SK-N-SH treated with all-trans-retinoic acid at 6 μM for 48 hours (cell line): ENCODE data around the gene CPTP.

Experiments
- ATAC-seq: fragments of 200-7000 bp; cut with Tn5 transposase; 3 replicates; pipeline ENCODE4 v1.9.1; 2020; ENCODE audit warnings: mild to moderate bottlenecking, moderate library complexity
- BACH2 ChIP-seq: fragments of 250-450 bp; sonication (Bioruptor Pico); IDR thresholded peaks from 2 replicates; pipeline ENCODE4 v1.9.0; 2021; ENCODE audit warnings: mild to moderate bottlenecking, borderline replicate concordance
- ESRRG ChIP-seq: fragments of 250-450 bp; sonication (Bioruptor Pico); IDR thresholded peaks from 2 replicates; pipeline ENCODE4 v1.6.1; 2021; ENCODE audit warnings: mild to moderate bottlenecking
- GLIS3 ChIP-seq: fragments of 250-450 bp; sonication (Bioruptor Pico); IDR thresholded peaks from 2 replicates; pipeline ENCODE4 v1.5.0; 2020; ENCODE audit warnings: mild to moderate bottlenecking, moderate library complexity
- ISL1 ChIP-seq: fragments of 250-450 bp; sonication (Bioruptor Pico); IDR thresholded peaks from 2 replicates; pipeline ENCODE4 v2.1.2; 2022; ENCODE audit warnings: mild to moderate bottlenecking, moderate library complexity
- OSR1 ChIP-seq: fragments of 250-450 bp; sonication (Bioruptor Pico); IDR thresholded peaks from 2 replicates; pipeline ENCODE4 v1.8.0; 2022; ENCODE audit warnings: moderate library complexity, mild to moderate bottlenecking, inconsistent platforms
- PPARA ChIP-seq: fragments of 250-450 bp; sonication (Bioruptor Pico); IDR thresholded peaks from 2 replicates; pipeline ENCODE4 v1.5.0; 2020; ENCODE audit warnings: mild to moderate bottlenecking, borderline replicate concordance
- RARB ChIP-seq: fragments of 250-450 bp; sonication (Bioruptor Pico); IDR thresholded peaks from 2 replicates; pipeline ENCODE4 v1.8.0; 2021; ENCODE audit warnings: mild to moderate bottlenecking, moderate library complexity
- SNAI2 ChIP-seq: fragments of 250-450 bp; sonication (Bioruptor Pico); IDR thresholded peaks from 2 replicates; pipeline ENCODE4 v1.5.0; 2020; ENCODE audit warnings: mild to moderate bottlenecking, moderate library complexity
- TCF4 ChIP-seq: fragments of 250-450 bp; sonication (Bioruptor Pico); IDR thresholded peaks from 2 replicates; pipeline ENCODE4 v1.8.0; 2021; ENCODE audit warnings: mild to moderate bottlenecking, moderate library complexity, borderline replicate concordance
- ZC3H10 ChIP-seq: fragments of 250-450 bp; sonication (Bioruptor Pico); IDR thresholded peaks from 2 replicates; pipeline ENCODE4 v1.5.1; 2021; ENCODE audit warnings: mild to moderate bottlenecking, moderate library complexity
- ZFP30 ChIP-seq: fragments of 450-650 bp; formaldehyde crosslinking; IDR thresholded peaks from 2 replicates; pipeline ENCODE4 v1.5.0; 2022; ENCODE audit warnings: mild to moderate bottlenecking, moderate library complexity
- ZNF565 ChIP-seq: fragments of 450-650 bp; formaldehyde crosslinking; conservative IDR thresholded peaks from 2 replicates; pipeline ENCODE4 v1.5.0; 2020; ENCODE audit warnings: low read depth, mild to moderate bottlenecking, moderate library complexity
- ZNF70 ChIP-seq: fragments of 450-650 bp; formaldehyde crosslinking; IDR thresholded peaks from 2 replicates; pipeline ENCODE4 v1.5.0; 2020; ENCODE audit warnings: mild to moderate bottlenecking, moderate library complexity
- ZNF8 ChIP-seq: fragments of 450-650 bp; formaldehyde crosslinking; IDR thresholded peaks from 2 replicates; pipeline ENCODE4 v1.5.0; 2020; ENCODE audit warnings: mild to moderate bottlenecking, moderate library complexity
- TF ChIP-seq, protein P1 (sequence below): fragments of 250-450 bp; sonication (Bioruptor Pico); IDR thresholded peaks from 2 replicates; pipeline ENCODE4 v1.5.0; 2020; ENCODE audit warnings: mild to moderate bottlenecking, moderate library complexity
- TF ChIP-seq, protein P2 (sequence below): fragments of 250-450 bp; sonication (Bioruptor Pico); IDR thresholded peaks from 2 replicates; pipeline ENCODE4 v1.5.1; 2020; ENCODE audit warnings: low read depth, mild to moderate bottlenecking, moderate library complexity
- TF ChIP-seq, protein P3 (sequence below): fragments of 250-450 bp; sonication (Bioruptor Pico); IDR thresholded peaks from 2 replicates; pipeline ENCODE4 v1.8.0; 2020; ENCODE audit warnings: mild to moderate bottlenecking, moderate library complexity, borderline replicate concordance
- TF ChIP-seq, protein P4 (sequence below): fragments of 250-450 bp; sonication (Bioruptor Pico); IDR thresholded peaks from 2 replicates; pipeline ENCODE4 v1.8.0; 2021; ENCODE audit warnings: low read depth, mild to moderate bottlenecking, moderate library complexity, borderline replicate concordance
- TF ChIP-seq, protein P5 (sequence below): fragments of 250-450 bp; sonication (Bioruptor Pico); IDR thresholded peaks from 2 replicates; pipeline ENCODE4 v1.5.1; 2021; ENCODE audit warnings: mild to moderate bottlenecking, moderate library complexity

CPTP gene

DNA sequence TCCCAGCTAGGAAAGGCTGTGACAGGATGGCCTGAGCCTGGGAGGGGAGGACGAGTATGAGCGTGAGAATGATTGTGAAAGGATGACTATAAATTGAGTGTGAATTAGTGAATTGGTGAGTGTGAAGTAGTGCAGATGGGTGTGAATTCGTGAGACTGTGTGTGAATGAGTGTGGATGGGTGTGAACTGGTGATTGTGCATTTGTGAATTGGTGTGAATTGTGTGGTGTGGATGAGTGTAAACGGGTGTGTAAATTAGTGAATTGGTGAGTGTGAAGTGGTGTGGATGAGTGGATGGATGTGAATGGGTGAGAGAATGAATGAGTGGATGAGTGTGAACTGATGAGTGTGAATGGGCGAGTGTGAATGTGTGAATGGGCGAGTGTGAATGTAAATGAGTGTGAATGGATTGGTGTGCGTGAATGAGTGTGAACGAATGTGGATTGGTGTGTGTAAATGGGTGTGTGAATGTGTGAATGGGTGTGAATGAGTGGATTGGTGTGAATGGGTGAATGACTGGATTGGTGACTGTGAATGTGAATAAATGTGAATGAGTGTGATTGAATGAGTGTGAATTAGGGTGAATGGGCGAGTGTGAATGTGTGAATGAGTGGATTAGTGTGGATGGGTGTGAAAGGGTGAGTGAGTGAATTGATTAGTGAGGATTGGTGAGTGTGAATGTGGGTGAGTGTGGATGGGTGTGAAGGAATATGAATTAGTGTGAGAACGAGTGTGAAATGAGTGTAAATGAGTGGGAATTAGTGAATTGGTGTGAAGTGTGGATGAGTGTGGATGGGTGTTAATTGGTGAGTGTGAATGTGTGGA is 41.5 kb downstream of the CPTP start:
- ATAC-seq = no peak

DNA sequence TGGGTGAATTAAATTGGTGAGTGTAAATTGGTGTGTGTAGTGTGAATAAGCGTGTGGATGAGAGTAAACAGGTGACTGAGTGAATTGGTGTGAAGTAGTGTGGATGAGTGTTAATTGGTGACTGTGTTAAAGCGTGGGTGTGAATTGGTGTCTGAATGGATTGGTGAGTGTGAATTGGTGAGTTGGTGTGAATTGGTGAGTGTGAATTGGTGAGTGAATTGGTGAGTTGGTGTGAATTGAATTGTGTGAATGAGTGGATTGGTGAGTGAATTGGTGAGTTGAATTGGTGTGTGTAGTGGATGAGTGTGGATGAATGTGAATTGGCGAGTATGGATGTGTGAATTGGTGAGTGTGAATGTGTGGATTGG is 42.1 kb downstream of the CPTP start:
- no peak for ATAC-seq
- TF ChIP-seq TCF4 (CRISPR knock-in tag) (no peak), ZNF565 (CRISPR knock-in tag) (no peak), BACH2 (CRISPR knock-in tag) (no peak), PPARA (CRISPR knock-in tag) (no peak), GLIS3 (CRISPR knock-in tag) (no peak)
- TF ChIP-seq, protein P1, sequence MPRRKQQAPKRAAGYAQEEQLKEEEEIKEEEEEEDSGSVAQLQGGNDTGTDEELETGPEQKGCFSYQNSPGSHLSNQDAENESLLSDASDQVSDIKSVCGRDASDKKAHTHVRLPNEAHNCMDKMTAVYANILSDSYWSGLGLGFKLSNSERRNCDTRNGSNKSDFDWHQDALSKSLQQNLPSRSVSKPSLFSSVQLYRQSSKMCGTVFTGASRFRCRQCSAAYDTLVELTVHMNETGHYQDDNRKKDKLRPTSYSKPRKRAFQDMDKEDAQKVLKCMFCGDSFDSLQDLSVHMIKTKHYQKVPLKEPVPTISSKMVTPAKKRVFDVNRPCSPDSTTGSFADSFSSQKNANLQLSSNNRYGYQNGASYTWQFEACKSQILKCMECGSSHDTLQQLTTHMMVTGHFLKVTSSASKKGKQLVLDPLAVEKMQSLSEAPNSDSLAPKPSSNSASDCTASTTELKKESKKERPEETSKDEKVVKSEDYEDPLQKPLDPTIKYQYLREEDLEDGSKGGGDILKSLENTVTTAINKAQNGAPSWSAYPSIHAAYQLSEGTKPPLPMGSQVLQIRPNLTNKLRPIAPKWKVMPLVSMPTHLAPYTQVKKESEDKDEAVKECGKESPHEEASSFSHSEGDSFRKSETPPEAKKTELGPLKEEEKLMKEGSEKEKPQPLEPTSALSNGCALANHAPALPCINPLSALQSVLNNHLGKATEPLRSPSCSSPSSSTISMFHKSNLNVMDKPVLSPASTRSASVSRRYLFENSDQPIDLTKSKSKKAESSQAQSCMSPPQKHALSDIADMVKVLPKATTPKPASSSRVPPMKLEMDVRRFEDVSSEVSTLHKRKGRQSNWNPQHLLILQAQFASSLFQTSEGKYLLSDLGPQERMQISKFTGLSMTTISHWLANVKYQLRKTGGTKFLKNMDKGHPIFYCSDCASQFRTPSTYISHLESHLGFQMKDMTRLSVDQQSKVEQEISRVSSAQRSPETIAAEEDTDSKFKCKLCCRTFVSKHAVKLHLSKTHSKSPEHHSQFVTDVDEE (CRISPR knock-in tag) = no peak
- TF ChIP-seq, protein P2, sequence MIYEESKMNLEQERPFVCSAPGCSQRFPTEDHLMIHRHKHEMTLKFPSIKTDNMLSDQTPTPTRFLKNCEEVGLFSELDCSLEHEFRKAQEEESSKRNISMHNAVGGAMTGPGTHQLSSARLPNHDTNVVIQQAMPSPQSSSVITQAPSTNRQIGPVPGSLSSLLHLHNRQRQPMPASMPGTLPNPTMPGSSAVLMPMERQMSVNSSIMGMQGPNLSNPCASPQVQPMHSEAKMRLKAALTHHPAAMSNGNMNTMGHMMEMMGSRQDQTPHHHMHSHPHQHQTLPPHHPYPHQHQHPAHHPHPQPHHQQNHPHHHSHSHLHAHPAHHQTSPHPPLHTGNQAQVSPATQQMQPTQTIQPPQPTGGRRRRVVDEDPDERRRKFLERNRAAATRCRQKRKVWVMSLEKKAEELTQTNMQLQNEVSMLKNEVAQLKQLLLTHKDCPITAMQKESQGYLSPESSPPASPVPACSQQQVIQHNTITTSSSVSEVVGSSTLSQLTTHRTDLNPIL (CRISPR knock-in tag) = no peak
- TF ChIP-seq, protein P3, sequence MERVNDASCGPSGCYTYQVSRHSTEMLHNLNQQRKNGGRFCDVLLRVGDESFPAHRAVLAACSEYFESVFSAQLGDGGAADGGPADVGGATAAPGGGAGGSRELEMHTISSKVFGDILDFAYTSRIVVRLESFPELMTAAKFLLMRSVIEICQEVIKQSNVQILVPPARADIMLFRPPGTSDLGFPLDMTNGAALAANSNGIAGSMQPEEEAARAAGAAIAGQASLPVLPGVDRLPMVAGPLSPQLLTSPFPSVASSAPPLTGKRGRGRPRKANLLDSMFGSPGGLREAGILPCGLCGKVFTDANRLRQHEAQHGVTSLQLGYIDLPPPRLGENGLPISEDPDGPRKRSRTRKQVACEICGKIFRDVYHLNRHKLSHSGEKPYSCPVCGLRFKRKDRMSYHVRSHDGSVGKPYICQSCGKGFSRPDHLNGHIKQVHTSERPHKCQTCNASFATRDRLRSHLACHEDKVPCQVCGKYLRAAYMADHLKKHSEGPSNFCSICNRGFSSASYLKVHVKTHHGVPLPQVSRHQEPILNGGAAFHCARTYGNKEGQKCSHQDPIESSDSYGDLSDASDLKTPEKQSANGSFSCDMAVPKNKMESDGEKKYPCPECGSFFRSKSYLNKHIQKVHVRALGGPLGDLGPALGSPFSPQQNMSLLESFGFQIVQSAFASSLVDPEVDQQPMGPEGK (CRISPR knock-in tag) = no peak

More for the DNA sequence above, 41.5 kb downstream of the CPTP start:
- TF ChIP-seq, protein P4, sequence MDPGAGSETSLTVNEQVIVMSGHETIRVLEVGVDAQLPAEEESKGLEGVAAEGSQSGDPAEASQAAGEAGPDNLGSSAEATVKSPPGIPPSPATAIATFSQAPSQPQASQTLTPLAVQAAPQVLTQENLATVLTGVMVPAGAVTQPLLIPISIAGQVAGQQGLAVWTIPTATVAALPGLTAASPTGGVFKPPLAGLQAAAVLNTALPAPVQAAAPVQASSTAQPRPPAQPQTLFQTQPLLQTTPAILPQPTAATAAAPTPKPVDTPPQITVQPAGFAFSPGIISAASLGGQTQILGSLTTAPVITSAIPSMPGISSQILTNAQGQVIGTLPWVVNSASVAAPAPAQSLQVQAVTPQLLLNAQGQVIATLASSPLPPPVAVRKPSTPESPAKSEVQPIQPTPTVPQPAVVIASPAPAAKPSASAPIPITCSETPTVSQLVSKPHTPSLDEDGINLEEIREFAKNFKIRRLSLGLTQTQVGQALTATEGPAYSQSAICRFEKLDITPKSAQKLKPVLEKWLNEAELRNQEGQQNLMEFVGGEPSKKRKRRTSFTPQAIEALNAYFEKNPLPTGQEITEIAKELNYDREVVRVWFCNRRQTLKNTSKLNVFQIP = no peak
- TF ChIP-seq, protein P3 (CRISPR knock-in tag) = no peak
- TF ChIP-seq ZFP30 (CRISPR knock-in tag) (no peak), ZNF565 (CRISPR knock-in tag) (no peak), GLIS3 (CRISPR knock-in tag) (no peak), RARB (CRISPR knock-in tag) (no peak), OSR1 (CRISPR knock-in tag) (no peak), PPARA (CRISPR knock-in tag) (no peak), ZNF70 (CRISPR knock-in tag) (no peak), ESRRG (CRISPR knock-in tag) (no peak), ZNF8 (CRISPR knock-in tag) (no peak), BACH2 (CRISPR knock-in tag) (no peak), ISL1 (CRISPR knock-in tag) (no peak), ZC3H10 (CRISPR knock-in tag) (no peak), SNAI2 (CRISPR knock-in tag) (no peak)
- TF ChIP-seq, protein P2 (CRISPR knock-in tag) = no peak
- TF ChIP-seq, protein P1 (CRISPR knock-in tag) = no peak
- TF ChIP-seq, protein P5, sequence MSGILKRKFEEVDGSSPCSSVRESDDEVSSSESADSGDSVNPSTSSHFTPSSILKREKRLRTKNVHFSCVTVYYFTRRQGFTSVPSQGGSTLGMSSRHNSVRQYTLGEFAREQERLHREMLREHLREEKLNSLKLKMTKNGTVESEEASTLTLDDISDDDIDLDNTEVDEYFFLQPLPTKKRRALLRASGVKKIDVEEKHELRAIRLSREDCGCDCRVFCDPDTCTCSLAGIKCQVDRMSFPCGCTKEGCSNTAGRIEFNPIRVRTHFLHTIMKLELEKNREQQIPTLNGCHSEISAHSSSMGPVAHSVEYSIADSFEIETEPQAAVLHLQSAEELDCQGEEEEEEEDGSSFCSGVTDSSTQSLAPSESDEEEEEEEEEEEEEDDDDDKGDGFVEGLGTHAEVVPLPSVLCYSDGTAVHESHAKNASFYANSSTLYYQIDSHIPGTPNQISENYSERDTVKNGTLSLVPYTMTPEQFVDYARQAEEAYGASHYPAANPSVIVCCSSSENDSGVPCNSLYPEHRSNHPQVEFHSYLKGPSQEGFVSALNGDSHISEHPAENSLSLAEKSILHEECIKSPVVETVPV = no peak
